Naive thymus-derived CD8-positive, alpha-beta T cell (primary cell): ENCODE data around the gene MTG2. TPM values are rescaled to one million over a fixed set of nuclear protein-coding genes. Genes with fewer than 3 reads are reported as not detected.

ENCODE experiments used
- ATAC-seq, 2 donors: fragments of 150-1000 bp; cut with Tn5 transposase in 1 of 2; sonication (Bioruptor Pico), chemical (Tn5 transposase) in 1 of 2; 1 replicate in 1 of 2; 2 replicates in 1 of 2; pipeline ENCODE4 v1.10.0; 2021; ENCODE audit warnings: mild to moderate bottlenecking in 2 of 2, moderate library complexity in 2 of 2
- POLR2A ChIA-PET: fragments of 350-600 bp; sonication (Branson Sonifier 250); formaldehyde crosslinking; loops from one replicate; lab custom pipeline; 2021; ENCODE audit warnings: antibody characterized with exemption; lab: Charles Lee
- DNase-seq, 10 donors: peaks; one replicate each; pipeline versions ENCODE4 v3.0.0 to v3.0.0-alpha.2; 2020 to 2022
- H3K27ac Mint-ChIP-seq, 10 donors: one replicate each; pipeline ENCODE4 v1.8.0; 2020 to 2022; ENCODE audit warnings: mild to moderate bottlenecking in 10 of 10, mixed read lengths in 10 of 10, moderate library complexity in 4 of 10, inconsistent platforms in 1 of 10
- H3K27me3 Mint-ChIP-seq, 5 donors: one replicate each; pipeline ENCODE4 v1.8.0; 2021 to 2022; ENCODE audit warnings: mixed read lengths in 5 of 5
- H3K36me3 Mint-ChIP-seq, 3 donors: one replicate each; pipeline ENCODE4 v1.8.0; 2020 to 2022; ENCODE audit warnings: mixed read lengths in 3 of 3, mild to moderate bottlenecking in 2 of 3, inconsistent platforms in 1 of 3
- H3K4me1 Mint-ChIP-seq, 4 donors: one replicate each; pipeline ENCODE4 v1.8.0; 2021 to 2022; ENCODE audit warnings: mixed read lengths in 4 of 4
- H3K4me3 Mint-ChIP-seq, 10 donors: one replicate each; pipeline ENCODE4 v1.8.0; 2020 to 2022; ENCODE audit warnings: mild to moderate bottlenecking in 10 of 10, mixed read lengths in 10 of 10, moderate library complexity in 6 of 10, inconsistent platforms in 1 of 10
- H3K9me3 Mint-ChIP-seq, 9 donors: one replicate each; pipeline ENCODE4 v1.8.0; 2020 to 2022; ENCODE audit warnings: mixed read lengths in 9 of 9, mild to moderate bottlenecking in 3 of 9, inconsistent platforms in 1 of 9, moderate library complexity in 1 of 9
- polyA plus RNA-seq, 3 donors: library from polyadenylated mRNA; unstranded; fragments of 300-500 nt; fragmentation: Illumina TruSeq; gene quantifications; one replicate each; pipeline ENCODE4 v1.2.3, GENCODE V29; 2021
- total RNA-seq, 8 experiments: library from RNA in 2 of 8; stranded (reverse) in 2 of 8; gene quantifications; one replicate each; pipeline ENCODE4 v1.2.3 and lab custom pipeline; 2021 to 2026

Gene MTG2
- total and polyA plus RNA-seq, 5 experiments from 2014 or later: 21.8 to 45.1 (median 28.5) TPM

DNA sequence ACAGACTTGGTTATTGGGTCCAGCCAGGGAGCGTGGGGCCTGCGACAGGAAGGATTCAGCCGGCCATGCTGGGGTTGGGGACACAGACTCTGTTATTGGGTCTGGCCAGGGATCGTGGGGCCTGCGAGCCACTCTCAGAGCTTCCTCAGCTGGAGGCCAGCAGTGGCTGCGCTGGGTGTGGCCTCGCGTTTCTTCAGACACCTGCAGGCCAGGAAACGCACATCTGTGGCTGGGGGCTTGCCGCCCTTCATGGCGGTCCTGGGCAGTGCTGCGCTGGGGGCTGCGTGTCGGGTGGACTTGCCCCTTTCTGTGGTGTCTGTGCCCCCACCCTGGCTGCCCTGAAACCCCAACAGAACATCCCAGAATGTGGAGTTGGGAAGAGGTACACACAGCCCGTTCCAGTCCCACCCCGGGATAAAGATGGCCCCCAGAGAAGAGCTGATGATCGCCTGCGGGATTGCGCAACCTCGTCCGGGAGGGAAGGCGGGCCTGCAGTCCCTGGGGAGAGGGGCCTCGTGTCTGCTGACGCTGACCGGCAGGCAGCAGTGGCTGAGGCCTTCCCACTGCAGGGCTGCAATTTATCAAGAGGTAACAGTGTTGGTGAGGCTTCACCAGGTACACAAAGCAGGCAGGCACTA, 16.9 kb upstream of the MTG2 start:
- no peak for DNase-seq
- Mint-ChIP-seq H3K4me3 (no peak overlapping the region), H3K9me3 (no peaks in the 10 kb centered on the region), H3K27ac (peak overlapping the region in 3 of 10 donors; percentile 18 to 55 (median 47)), H3K27me3 (no peaks in the 10 kb centered on the region), H3K4me1 (no peaks in the 10 kb centered on the region), H3K36me3 (peaks cover 4 to 28% (median 7%) of the 10 kb centered on the region in 3 donors)
- POLR2A ChIA-PET: no interaction called here
- no peak for ATAC-seq

DNA sequence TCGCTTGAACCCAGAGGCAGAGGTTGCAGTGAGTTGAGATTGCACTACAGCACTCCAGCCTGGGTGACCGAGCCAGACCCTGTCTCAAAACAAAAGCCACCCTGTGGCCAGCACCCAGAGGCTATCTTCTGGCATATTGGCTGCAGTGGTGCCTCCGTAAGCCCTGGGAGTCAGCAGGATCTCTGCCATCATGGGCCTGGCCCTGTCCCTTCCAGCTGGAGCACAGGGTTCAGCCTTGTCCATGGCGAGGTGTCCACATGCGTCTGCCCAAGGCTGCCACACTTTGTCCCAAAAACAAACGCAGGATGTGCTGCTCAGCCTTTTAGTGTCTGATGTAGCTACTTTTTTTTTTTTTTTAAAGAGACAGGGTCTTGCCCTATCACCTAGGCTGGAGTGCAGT, 15.4 kb upstream of the MTG2 start:
- Mint-ChIP-seq H3K4me1 (no peaks in the 10 kb centered on the region), H3K4me3 (no peak overlapping the region), H3K27me3 (no peaks in the 10 kb centered on the region), H3K9me3 (no peaks in the 10 kb centered on the region), H3K27ac (no peak overlapping the region), H3K36me3 (peaks cover 4 to 30% (median 7%) of the 10 kb centered on the region in 3 donors)
- POLR2A ChIA-PET: no interaction called here
- ATAC-seq (no peak), DNase-seq (no peak)

DNA sequence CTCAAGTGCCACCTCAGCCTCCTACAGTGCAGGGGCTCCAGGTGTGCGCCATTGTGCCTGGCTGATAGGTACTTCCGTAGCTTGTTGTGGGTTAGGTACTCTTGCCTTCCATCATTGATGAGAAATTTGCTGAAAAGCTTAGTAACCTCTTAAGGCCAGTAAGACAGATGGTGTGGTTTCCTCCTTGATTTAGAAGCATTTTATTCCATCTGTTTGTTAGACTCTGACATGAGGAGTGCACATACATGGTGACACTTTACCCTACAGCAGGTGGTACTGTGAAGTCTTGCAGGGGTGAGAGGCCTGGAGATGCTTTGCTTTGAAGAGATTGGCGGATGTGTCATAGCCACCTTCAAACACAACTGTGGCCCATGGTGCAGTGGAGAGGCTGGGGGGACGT, 14.8 kb upstream of the MTG2 start:
- no peaks in the 10 kb centered on the region for H3K9me3 Mint-ChIP-seq
- no peaks in the 10 kb centered on the region for H3K27me3 Mint-ChIP-seq
- POLR2A ChIA-PET: no interaction called here
- no peak overlapping the region for H3K4me3 Mint-ChIP-seq
- no peak overlapping the region for H3K27ac Mint-ChIP-seq
- peaks cover 4 to 28% (median 7%) of the 10 kb centered on the region in 3 donors for H3K36me3 Mint-ChIP-seq
- no peak for ATAC-seq
- no peaks in the 10 kb centered on the region for H3K4me1 Mint-ChIP-seq
- no peak for DNase-seq

DNA sequence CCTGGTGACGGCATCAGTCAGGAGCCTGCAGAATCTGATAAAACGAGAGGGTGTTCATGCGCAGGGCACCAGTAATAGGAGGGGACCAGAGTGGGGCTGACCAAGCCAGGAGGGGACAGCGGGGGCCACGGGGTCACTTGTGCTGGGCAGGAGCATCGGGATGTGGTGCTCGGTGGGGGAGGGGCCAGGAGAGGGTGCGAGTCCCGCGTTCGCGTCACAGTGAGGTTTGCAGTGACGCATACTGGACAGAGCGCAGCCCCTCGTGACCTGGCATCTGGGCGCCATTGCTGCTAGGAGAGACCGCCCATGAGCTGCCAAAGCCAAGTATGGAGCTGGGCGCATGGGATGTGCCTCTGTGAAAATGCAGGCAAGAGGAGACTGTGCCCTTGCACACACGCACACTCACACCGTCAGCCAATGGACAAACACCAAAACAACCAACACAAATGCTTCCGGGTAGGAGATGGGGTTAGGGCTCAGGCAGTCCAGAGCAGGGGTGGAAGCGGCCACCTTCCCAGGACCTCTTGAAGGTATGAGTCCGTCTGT, 13.9 kb upstream of the MTG2 start:
- POLR2A ChIA-PET: no interaction called here
- H3K27ac Mint-ChIP-seq: no peak overlapping the region
- H3K27me3 Mint-ChIP-seq: no peaks in the 10 kb centered on the region
- DNase-seq: no peak
- H3K4me1 Mint-ChIP-seq: no peaks in the 10 kb centered on the region
- no peaks in the 10 kb centered on the region for H3K9me3 Mint-ChIP-seq
- no peak overlapping the region for H3K4me3 Mint-ChIP-seq
- no peak for ATAC-seq
- peaks cover 4 to 28% (median 8%) of the 10 kb centered on the region in 3 donors for H3K36me3 Mint-ChIP-seq

DNA sequence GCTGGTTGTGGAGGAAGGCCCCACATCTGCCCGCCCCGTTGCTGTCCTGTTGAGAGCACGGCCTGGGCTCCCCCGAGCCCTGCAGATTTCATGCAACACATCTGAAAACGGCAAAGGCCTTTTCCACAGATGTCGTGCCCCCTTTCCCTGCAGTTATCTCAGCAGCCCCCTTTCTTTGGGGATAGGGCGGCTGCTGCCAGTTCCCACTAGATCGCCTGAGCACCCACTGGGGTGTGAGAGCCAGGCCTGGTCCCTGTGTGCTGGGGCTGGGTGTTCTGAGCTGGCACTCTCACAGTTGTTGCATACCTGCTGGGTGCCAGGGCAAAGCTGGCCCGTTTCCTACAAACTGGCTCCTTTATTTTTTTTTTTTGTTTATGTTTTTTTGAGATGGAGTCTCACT, 12.3 kb upstream of the MTG2 start:
- Mint-ChIP-seq H3K4me3 (no peak overlapping the region), H3K4me1 (no peaks in the 10 kb centered on the region), H3K9me3 (no peaks in the 10 kb centered on the region), H3K27ac (no peak overlapping the region), H3K27me3 (no peaks in the 10 kb centered on the region), H3K36me3 (peaks cover 4 to 27% (median 8%) of the 10 kb centered on the region in 3 donors)
- POLR2A ChIA-PET: no interaction called here
- ATAC-seq: no peak
- no peak for DNase-seq

DNA sequence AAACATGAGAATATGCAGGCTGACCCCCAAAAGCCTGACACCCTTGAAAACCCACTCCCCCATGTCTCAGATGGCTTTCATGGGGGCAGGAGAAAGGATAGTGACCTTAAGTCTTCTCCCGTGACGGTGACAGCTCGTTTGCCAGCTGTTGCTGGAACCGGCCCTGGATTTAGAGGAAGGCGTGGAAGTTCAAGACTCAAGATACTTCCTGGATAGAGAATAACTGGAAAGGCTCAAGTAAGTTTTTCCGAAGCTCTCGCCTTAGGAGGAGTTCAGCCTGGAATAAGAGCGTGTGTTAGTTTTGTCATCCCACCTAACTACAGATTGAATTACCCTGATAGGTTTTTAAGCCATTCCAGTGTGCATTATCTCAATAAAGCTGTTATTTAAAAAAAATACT, 11.6 kb upstream of the MTG2 start:
- Mint-ChIP-seq H3K4me1 (no peaks in the 10 kb centered on the region), H3K36me3 (peaks cover 3 to 24% (median 7%) of the 10 kb centered on the region in 3 donors), H3K27ac (peak overlapping the region in 1 of 10 donors; percentile 28), H3K27me3 (no peaks in the 10 kb centered on the region), H3K9me3 (no peaks in the 10 kb centered on the region), H3K4me3 (no peak overlapping the region)
- DNase-seq (no peak), ATAC-seq (no peak)
- POLR2A ChIA-PET: no interaction called here

DNA sequence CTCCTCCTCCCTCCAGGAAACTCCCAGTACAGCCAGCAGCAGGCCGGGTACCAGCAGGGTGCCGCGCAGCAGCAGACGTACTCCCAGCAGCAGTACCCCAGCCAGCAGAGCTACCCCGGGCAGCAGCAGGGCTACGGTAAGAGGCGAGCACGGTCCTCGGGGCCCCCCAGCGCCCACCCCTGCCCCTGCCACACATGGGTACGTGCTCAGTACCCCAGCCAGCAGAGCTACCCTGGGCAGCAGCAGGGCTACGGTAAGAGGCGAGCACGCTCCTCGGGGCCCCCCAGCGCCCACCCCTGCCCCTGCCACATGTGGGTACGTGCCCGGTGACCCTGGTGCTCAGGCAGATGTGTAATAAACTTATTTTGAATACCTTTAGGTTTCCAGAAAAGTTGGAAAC, 10.2 kb upstream of the MTG2 start:
- no peak for DNase-seq
- no peaks in the 10 kb centered on the region for H3K27me3 Mint-ChIP-seq
- ATAC-seq: no peak
- H3K4me3 Mint-ChIP-seq: no peak overlapping the region
- no peaks in the 10 kb centered on the region for H3K9me3 Mint-ChIP-seq
- H3K4me1 Mint-ChIP-seq: no peaks in the 10 kb centered on the region
- H3K27ac Mint-ChIP-seq: no peak overlapping the region
- H3K36me3 Mint-ChIP-seq: peaks cover 0 to 21% (median 5%) of the 10 kb centered on the region in 3 donors
- POLR2A ChIA-PET: no interaction called here

DNA sequence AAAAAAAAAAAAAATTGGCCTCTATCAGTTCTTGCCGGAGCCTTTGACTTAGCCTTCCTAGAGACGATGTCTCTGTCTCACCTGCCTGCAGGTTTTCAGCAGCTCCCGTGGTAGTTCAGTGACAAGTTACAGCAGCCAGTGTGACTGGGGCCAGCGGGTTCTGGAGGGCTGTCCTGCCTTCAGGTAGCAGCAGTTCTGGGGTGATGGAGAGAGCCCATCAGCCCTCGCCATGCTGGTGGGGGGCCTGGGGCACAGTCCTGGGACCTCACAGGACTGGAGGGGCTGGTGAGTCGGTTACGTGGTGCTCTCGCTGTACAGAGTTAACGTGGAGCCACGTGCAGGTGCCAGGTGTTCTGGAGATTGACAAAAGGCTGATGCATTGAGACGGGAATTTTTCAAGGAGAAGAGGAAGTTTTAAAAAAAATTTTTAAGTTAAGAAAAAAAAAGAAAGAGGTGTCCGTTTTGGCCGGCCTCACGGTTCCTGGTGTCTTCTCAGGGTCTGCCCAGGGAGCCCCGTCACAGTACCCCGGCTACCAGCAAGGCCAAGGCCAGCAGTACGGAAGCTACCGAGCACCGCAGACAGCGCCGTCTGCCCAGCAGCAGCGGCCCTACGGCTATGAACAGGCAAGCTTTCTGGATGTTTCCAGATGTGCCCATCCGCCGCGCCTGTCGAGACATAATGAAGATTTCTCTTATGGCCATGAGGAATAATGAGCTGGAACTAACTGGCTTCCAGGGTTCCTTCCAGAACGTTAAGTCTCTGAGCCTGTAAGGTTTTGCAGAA, 8.6 kb upstream of the MTG2 start:
- Mint-ChIP-seq H3K27ac (no peak overlapping the region), H3K36me3 (peaks cover 0 to 17% (median 5%) of the 10 kb centered on the region in 3 donors), H3K4me3 (no peak overlapping the region), H3K27me3 (no peaks in the 10 kb centered on the region), H3K4me1 (no peaks in the 10 kb centered on the region), H3K9me3 (no peaks in the 10 kb centered on the region)
- DNase-seq: no peak
- ATAC-seq: no peak
- POLR2A ChIA-PET: interaction anchor here (0.6 kb wide), 1 partner anchor 36 kb away, joined by 3 read pairs; no protein-coding TSS in a partner anchor

DNA sequence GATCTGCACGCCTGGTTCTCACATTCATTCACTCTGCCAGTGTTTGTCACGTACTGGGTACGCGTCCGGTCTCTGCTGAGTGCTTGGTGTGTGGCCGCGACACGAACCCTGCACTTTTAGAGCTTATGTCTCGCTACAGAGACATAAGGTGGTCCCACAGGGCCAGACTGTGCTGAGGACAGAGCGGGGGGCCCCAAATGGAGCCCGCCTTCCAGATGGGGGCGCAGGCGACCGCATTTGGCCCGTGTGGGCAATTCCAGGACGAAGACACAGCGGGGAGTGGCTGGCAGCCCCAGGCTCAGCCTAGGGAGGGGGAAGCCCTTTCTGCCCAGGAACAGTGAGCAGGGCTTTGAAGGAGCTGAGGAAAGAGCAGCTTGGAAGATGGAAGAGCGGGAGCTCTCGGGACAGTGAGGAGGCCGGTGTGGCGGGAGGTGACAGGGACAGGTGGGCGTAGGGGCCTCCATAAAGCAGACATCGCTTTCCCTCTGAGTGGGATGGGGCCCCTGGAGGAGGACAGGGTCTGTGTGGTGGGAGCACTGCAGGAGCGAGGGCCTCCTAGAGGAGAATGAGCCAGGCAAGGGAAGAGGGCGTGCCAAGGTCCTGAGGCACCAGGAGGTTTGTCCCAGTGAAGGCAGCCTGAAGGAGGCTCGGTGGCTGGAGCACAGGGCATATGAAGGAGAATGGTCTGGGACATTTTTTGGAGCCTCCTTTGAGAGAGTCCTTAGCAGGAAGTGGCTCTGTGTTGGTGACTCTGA, 7.8 kb upstream of the MTG2 start:
- H3K27me3 Mint-ChIP-seq: no peaks in the 10 kb centered on the region
- peaks cover 0 to 17% (median 5%) of the 10 kb centered on the region in 3 donors for H3K36me3 Mint-ChIP-seq
- ATAC-seq (no peak), DNase-seq (no peak)
- no peaks in the 10 kb centered on the region for H3K9me3 Mint-ChIP-seq
- POLR2A ChIA-PET: no interaction called here
- H3K27ac Mint-ChIP-seq: peak overlapping the region in 5 of 10 donors; percentile 40 to 65 (median 52)
- no peak overlapping the region for H3K4me3 Mint-ChIP-seq
- H3K4me1 Mint-ChIP-seq: no peaks in the 10 kb centered on the region

DNA sequence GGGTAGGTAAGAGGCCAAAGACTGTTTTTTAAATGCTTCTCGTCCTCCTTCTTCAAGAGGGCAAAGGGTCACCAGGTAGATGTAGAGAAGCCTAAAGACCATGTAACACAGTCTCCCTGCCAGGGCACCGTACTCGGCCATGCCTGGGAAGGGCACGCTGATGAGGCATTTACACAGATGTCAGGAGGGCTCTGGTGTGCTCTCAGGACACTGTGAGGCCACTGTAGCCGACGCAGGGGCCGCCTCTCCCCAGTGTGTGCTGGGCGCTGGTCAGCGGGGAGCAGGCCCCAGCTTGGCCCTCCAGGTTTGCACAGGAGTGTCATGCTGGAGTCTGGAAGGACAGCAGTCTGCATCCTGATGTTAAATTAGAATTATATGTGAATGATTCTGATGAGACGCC, 7.1 kb upstream of the MTG2 start:
- peak overlapping the region in 1 of 10 donors; percentile 62 for H3K27ac Mint-ChIP-seq

DNA sequence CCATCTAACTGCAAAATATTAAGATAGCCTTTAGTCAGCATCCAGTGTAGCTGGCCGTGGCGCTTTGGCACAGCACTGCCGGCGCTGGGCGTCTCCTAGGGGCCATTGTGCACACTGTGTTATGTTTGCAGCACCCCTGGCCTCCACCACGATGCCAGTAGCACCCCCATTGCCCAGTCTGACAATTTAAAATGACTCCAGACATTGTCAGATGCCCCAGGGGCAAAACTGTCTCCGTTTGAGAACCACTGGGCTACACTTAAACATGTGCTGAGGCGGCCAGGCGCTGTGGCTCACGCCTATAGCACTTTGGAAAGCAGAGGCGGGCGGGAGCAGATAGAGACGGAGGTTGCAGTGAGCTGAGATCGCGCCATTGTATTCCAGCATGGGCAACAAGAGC, 6.0 kb upstream of the MTG2 start:
- Mint-ChIP-seq H3K4me3 (no peak overlapping the region), H3K27me3 (no peaks in the 10 kb centered on the region), H3K4me1 (peaks cover 0 to 4% (median 2%) of the 10 kb centered on the region in 4 donors), H3K27ac (no peak overlapping the region), H3K36me3 (peaks cover 0 to 14% (median 5%) of the 10 kb centered on the region in 3 donors), H3K9me3 (no peaks in the 10 kb centered on the region)
- ATAC-seq (no peak), DNase-seq (no peak)
- POLR2A ChIA-PET: no interaction called here

More for the DNA sequence above, 7.1 kb upstream of the MTG2 start:
- no peaks in the 10 kb centered on the region for H3K9me3 Mint-ChIP-seq
- H3K4me1 Mint-ChIP-seq: no peaks in the 10 kb centered on the region
- POLR2A ChIA-PET: no interaction called here
- H3K4me3 Mint-ChIP-seq: no peak overlapping the region
- H3K36me3 Mint-ChIP-seq: peaks cover 0 to 17% (median 5%) of the 10 kb centered on the region in 3 donors
- DNase-seq (no peak), ATAC-seq (no peak)
- H3K27me3 Mint-ChIP-seq: no peaks in the 10 kb centered on the region

DNA sequence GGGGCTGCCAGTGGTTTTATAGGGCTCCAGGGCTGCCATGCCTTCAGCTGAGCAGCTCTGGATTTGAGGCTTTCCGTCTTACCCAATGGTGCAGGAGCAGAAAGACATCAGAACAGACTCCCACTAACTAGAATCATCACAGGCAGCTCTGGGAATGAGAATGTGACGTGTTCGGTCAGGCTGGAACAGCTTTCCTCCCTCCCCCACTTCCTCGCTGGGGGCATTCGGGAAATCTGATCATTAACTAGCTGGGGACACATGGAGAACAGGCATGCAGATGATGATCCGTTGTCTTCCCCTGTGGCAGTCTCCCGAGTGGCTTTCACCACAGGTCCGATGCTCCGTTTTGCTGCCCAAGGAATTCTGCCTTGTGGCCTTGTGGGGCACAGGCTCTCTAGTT, 5.5 kb upstream of the MTG2 start:
- Mint-ChIP-seq H3K36me3 (peaks cover 0 to 14% (median 5%) of the 10 kb centered on the region in 3 donors), H3K4me1 (peaks cover 0 to 8% (median 4%) of the 10 kb centered on the region in 4 donors), H3K27ac (peak overlapping the region in 1 of 10 donors; percentile 5), H3K27me3 (no peaks in the 10 kb centered on the region), H3K9me3 (no peaks in the 10 kb centered on the region), H3K4me3 (no peak overlapping the region)
- ATAC-seq (no peak), DNase-seq (no peak)
- POLR2A ChIA-PET: no interaction called here
